HG02610 (cell line): Measurements from ENCODE around the gene NPAS1.
"Not testable (repeated sequence)": the region's sequence is repeated elsewhere in the genome, so short reads cannot be mapped to it uniquely, and the experiment has no call there.

Experiments
- ATAC-seq: cut with Tn5 transposase; IDR thresholded peaks from one replicate; pipeline ENCODE4 v1.9.1; 2021; ENCODE audit warnings: mild to moderate bottlenecking, moderate library complexity; ENCODE audit not compliant: unreplicated experiment

The NPAS1 gene

GRCh38 chr19:47044946-47045866 lies 25.6 kb downstream of the NPAS1 start:
- ATAC-seq = no peak

- ATAC-seq = no peak
Measured at GRCh38 chr19:47045867-47046470, 26.3 kb downstream of the NPAS1 start.

- no peak for ATAC-seq
Measured at GRCh38 chr19:47047272-47047762, 27.7 kb downstream of the NPAS1 start.

GRCh38 chr19:47047763-47048405 lies 28.2 kb downstream of the NPAS1 start:
- ATAC-seq = peak; percentile 54

GRCh38 chr19:47049307-47049700 lies 29.7 kb downstream of the NPAS1 start:
- ATAC-seq = no peak

- ATAC-seq = not testable (repeated sequence)
Measured at GRCh38 chr19:47050562-47050961, 30.9 kb downstream of the NPAS1 start.

GRCh38 chr19:47056411-47056810 lies 36.8 kb downstream of the NPAS1 start:
- no peak for ATAC-seq

- no peak for ATAC-seq
Measured at GRCh38 chr19:47057328-47057727, 37.7 kb downstream of the NPAS1 start.

GRCh38 chr19:47058621-47059022 lies 39.0 kb downstream of the NPAS1 start:
- no peak for ATAC-seq

GRCh38 chr19:47063874-47064273 lies 44.2 kb downstream of the NPAS1 start:
- no peak for ATAC-seq

- no peak for ATAC-seq
Measured at GRCh38 chr19:47065242-47065641, 45.6 kb downstream of the NPAS1 start.

- ATAC-seq = no peak
Measured at GRCh38 chr19:47066376-47067214, 47.0 kb downstream of the NPAS1 start.

GRCh38 chr19:47067215-47067847 lies 47.7 kb downstream of the NPAS1 start:
- ATAC-seq = no peak

GRCh38 chr19:47068246-47068645 lies 48.6 kb downstream of the NPAS1 start:
- no peak for ATAC-seq

- no peak for ATAC-seq
Measured at GRCh38 chr19:47068876-47069406, 49.3 kb downstream of the NPAS1 start.

GRCh38 chr19:47069795-47070194 lies 50.2 kb downstream of the NPAS1 start:
- no peak for ATAC-seq

- ATAC-seq = no peak
Measured at GRCh38 chr19:47070756-47071155, 51.1 kb downstream of the NPAS1 start.

- no peak for ATAC-seq
Measured at GRCh38 chr19:47071731-47072130, 52.1 kb downstream of the NPAS1 start.

GRCh38 chr19:47072323-47072722 lies 52.7 kb downstream of the NPAS1 start:
- no peak for ATAC-seq

GRCh38 chr19:47073574-47073973 lies 53.9 kb downstream of the NPAS1 start:
- ATAC-seq = no peak
